MM.1S (cell line): Measurements from ENCODE around the gene EGR4.

Experiments used
- EZH2 ChIP-seq: fragments of 300-600 bp; sonication (generic); optimal IDR thresholded peaks from 2 replicates; pipeline ENCODE3; 2017; ENCODE audit warnings: low read depth, mild to moderate bottlenecking, antibody characterized with exemption, low read length, mixed read lengths
- TF ChIP-seq, protein P1 (sequence below): fragments of 300-600 bp; sonication (generic); IDR thresholded peaks from 2 replicates; pipeline ENCODE4 v1.5.1; 2016; ENCODE audit warnings: antibody characterized with exemption, low read length, mixed read lengths

- no peak for TF ChIP-seq EZH2
- TF ChIP-seq, protein P1, sequence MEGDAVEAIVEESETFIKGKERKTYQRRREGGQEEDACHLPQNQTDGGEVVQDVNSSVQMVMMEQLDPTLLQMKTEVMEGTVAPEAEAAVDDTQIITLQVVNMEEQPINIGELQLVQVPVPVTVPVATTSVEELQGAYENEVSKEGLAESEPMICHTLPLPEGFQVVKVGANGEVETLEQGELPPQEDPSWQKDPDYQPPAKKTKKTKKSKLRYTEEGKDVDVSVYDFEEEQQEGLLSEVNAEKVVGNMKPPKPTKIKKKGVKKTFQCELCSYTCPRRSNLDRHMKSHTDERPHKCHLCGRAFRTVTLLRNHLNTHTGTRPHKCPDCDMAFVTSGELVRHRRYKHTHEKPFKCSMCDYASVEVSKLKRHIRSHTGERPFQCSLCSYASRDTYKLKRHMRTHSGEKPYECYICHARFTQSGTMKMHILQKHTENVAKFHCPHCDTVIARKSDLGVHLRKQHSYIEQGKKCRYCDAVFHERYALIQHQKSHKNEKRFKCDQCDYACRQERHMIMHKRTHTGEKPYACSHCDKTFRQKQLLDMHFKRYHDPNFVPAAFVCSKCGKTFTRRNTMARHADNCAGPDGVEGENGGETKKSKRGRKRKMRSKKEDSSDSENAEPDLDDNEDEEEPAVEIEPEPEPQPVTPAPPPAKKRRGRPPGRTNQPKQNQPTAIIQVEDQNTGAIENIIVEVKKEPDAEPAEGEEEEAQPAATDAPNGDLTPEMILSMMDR, result no peak
Observed at GRCh38 chr2:73268830-73269685, 24.3 kb downstream of the EGR4 start.
